CD4-positive, alpha-beta T cell (primary cell): ENCODE data around the gene LIPG. TPM values are rescaled to one million over a fixed set of nuclear protein-coding genes. Genes with fewer than 3 reads are reported as not detected.
"Not testable (repeated sequence)": the region's sequence is repeated elsewhere in the genome, so short reads cannot be mapped to it uniquely, and the experiment has no call there.

Experiments
- ATAC-seq: fragments of 200-7000 bp; cut with Tn5 transposase; one replicate; pipeline ENCODE4 v1.10.0; 2022; ENCODE audit warnings: mild to moderate bottlenecking; ENCODE audit not compliant: poor library complexity
- CTCF ChIA-PET: fragments of 350-600 bp; sonication (Branson Sonifier 250); formaldehyde crosslinking; loops from one replicate; lab custom pipeline; 2021; ENCODE audit warnings: antibody characterized with exemption, inconsistent platforms; lab: Charles Lee
- POLR2A ChIA-PET: fragments of 350-600 bp; sonication (Branson Sonifier 250); formaldehyde crosslinking; loops from one replicate; lab custom pipeline; 2021; ENCODE audit warnings: antibody characterized with exemption, inconsistent platforms; lab: Charles Lee
- DNase-seq, 14 experiments: peaks; one replicate each; pipeline ENCODE4 v3.0.0-alpha.2; 2013 to 2020; ENCODE audit warnings: mixed read lengths in 2 of 14
- H3K27ac ChIP-seq, 2 donors: one replicate each; pipeline versions ENCODE4 v1.5.1 to v1.7.0; 2013; ENCODE audit warnings: low read length in 2 of 2, low read depth in 1 of 2, mild to moderate bottlenecking in 1 of 2
- H3K27me3 ChIP-seq, 2 experiments: 1 replicate in 1 of 2; 2 replicates in 1 of 2; pipeline versions ENCODE4 v1.6.1 to v1.7.0; 2013; ENCODE audit warnings: low read length in 2 of 2, control low read depth in 1 of 2, mild to moderate bottlenecking in 1 of 2, moderate library complexity in 1 of 2; ENCODE audit not compliant: insufficient read depth in 2 of 2, control insufficient read depth in 1 of 2
- H3K36me3 ChIP-seq: one replicate; pipeline ENCODE4 v1.6.1; 2013; ENCODE audit warnings: low read length, control low read depth; ENCODE audit not compliant: insufficient read depth
- H3K4me1 ChIP-seq: one replicate; pipeline ENCODE4 v1.6.1; 2013; ENCODE audit warnings: low read length, control low read depth; ENCODE audit not compliant: insufficient read depth
- H3K4me3 ChIP-seq: one replicate; pipeline ENCODE4 v1.5.1; 2013; ENCODE audit warnings: mild to moderate bottlenecking, low read length, moderate library complexity
- H3K9me3 ChIP-seq, 2 experiments: 1 replicate in 1 of 2; 2 replicates in 1 of 2; pipeline versions ENCODE4 v1.6.1 to v1.7.0; 2013; ENCODE audit warnings: low read length in 2 of 2, mild to moderate bottlenecking in 2 of 2, control low read depth in 1 of 2, moderate library complexity in 1 of 2; ENCODE audit not compliant: control insufficient read depth in 1 of 2, insufficient read depth in 1 of 2
- H3K27ac Mint-ChIP-seq: one replicate; pipeline ENCODE4 v1.8.0; 2020; ENCODE audit warnings: mixed read lengths
- H3K27me3 Mint-ChIP-seq: one replicate; pipeline ENCODE4 v1.8.0; 2021; ENCODE audit warnings: mixed read lengths
- H3K36me3 Mint-ChIP-seq: one replicate; pipeline ENCODE4 v1.8.0; 2021; ENCODE audit warnings: low read depth, mixed read lengths
- H3K4me1 Mint-ChIP-seq: one replicate; pipeline ENCODE4 v1.8.0; 2021; ENCODE audit warnings: low read depth, mixed read lengths
- H3K4me3 Mint-ChIP-seq: one replicate; pipeline ENCODE4 v1.8.0; 2020; ENCODE audit warnings: mild to moderate bottlenecking, mixed read lengths
- H3K9me3 Mint-ChIP-seq: one replicate; pipeline ENCODE4 v1.8.0; 2020; ENCODE audit warnings: mixed read lengths
- CTCF ChIP-seq: fragments of 200-600 bp; IDR thresholded peaks from one replicate; pipeline ENCODE4 v1.8.0; 2022; ENCODE audit warnings: antibody characterized with exemption, mild to moderate bottlenecking
- intact Hi-C, 2 experiments: fragments of 100-400 bp; cut with DNase I in 1 of 2; cut with micrococcal nuclease in 1 of 2; formaldehyde crosslinking; loops; one replicate each; pipeline versions ENCODE4 v1.15.1 to v1.9.0; 2023 to 2025; cut with DNase I, micrococcal nuclease
- total RNA-seq, 174 experiments: library from RNA in 2 of 174; stranded (reverse) in 2 of 174; gene quantifications; one replicate each; pipeline ENCODE4 v1.2.3 and lab custom pipeline; 2021 to 2026

LIPG gene
- total RNA-seq, 2 experiments from 2014 or later = not detected

DNA sequence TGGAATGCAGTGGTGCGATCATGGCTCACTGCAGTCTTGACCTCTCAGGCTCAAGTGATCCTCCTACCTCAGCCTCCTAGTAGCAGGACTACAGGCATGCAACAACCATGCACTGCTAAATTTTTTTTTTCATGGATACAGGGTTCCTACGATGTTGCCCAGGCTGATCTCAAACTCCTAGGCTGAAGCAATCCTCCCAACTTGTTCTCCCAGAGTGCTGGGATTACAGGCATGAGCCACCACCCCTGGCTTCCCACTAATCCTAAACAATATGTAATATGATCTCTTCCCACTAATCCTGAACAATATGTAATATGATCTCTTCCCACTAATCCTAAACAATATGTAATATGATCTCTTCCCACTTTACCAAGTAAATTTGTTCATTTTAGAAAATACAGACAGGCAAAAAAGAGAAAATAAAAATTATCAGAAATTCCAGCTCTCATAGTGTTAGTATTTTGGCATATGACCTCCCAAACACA lies 41.2 kb upstream of the LIPG start:
- no peak overlapping the region for H3K27ac ChIP-seq
- DNase-seq (no peak), ATAC-seq (no peak)
- H3K36me3 ChIP-seq = no peaks in the 10 kb centered on the region
- no peaks in the 10 kb centered on the region for H3K9me3 Mint-ChIP-seq
- no peak overlapping the region for H3K4me3 Mint-ChIP-seq
- H3K27me3 Mint-ChIP-seq = no peaks in the 10 kb centered on the region
- no peaks in the 10 kb centered on the region for H3K27me3 ChIP-seq
- H3K9me3 ChIP-seq = no peaks in the 10 kb centered on the region
- ChIA-PET POLR2A (no interaction called here), CTCF (interaction anchor here (1.2 kb wide), 1 partner anchor 17 kb away, joined by 4 read pairs; no protein-coding TSS in a partner anchor)
- H3K4me1 Mint-ChIP-seq = no peaks in the 10 kb centered on the region
- intact Hi-C loops = no loop called here
- no peak overlapping the region for H3K4me3 ChIP-seq
- no peak overlapping the region for H3K27ac Mint-ChIP-seq
- no peaks in the 10 kb centered on the region for H3K4me1 ChIP-seq
- TF ChIP-seq CTCF = no peak
- no peaks in the 10 kb centered on the region for H3K36me3 Mint-ChIP-seq

GRCh38 chr18:49521216-49521835 lies 40.5 kb upstream of the LIPG start:
- no peaks in the 10 kb centered on the region for H3K4me1 Mint-ChIP-seq
- no peaks in the 10 kb centered on the region for H3K9me3 Mint-ChIP-seq
- Histone ChIP-seq H3K4me1 (no peaks in the 10 kb centered on the region), H3K4me3 (no peak overlapping the region), H3K9me3 (no peaks in the 10 kb centered on the region), H3K36me3 (no peaks in the 10 kb centered on the region), H3K27ac (no peak overlapping the region), H3K27me3 (no peaks in the 10 kb centered on the region)
- TF ChIP-seq CTCF = no peak
- H3K4me3 Mint-ChIP-seq = no peak overlapping the region
- intact Hi-C loops = no loop called here
- CTCF ChIA-PET = no interaction called here
- DNase-seq = no peak
- H3K36me3 Mint-ChIP-seq = no peaks in the 10 kb centered on the region
- H3K27me3 Mint-ChIP-seq = no peaks in the 10 kb centered on the region
- no peak for ATAC-seq
- POLR2A ChIA-PET = no interaction called here
- no peak overlapping the region for H3K27ac Mint-ChIP-seq

DNA sequence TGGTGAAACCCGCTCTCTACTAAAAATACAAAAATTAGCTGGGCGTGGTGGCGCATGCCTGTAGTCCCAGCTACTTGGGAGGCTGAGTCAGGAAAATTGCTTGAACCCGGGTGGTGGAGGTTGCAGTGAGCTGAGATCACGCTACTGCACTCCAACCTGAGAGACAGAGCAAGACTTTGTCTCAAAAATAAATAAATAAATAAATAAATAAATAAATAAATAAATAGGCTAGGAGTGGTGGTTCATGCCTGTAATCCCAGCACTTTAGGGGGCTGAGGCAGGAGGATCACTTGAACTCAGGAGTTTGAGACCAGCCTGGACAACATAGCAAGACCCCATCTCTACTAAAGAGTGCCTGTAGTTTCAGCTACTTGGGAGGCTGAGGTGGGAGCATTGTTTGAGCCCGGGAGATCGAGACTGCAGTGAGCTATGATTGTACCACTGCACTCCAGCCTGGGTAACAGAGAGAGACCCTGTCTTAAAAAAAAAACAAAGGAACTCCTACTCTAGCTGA lies 38.2 kb upstream of the LIPG start:
- H3K4me1 Mint-ChIP-seq, POLR2A ChIA-PET, ATAC-seq, H3K27ac ChIP-seq, H3K9me3 Mint-ChIP-seq, H3K27ac Mint-ChIP-seq, intact Hi-C loops, H3K36me3 ChIP-seq, H3K27me3 ChIP-seq, H3K9me3 ChIP-seq, CTCF ChIA-PET, H3K27me3 Mint-ChIP-seq, H3K36me3 Mint-ChIP-seq, H3K4me3 ChIP-seq, DNase-seq, H3K4me1 ChIP-seq, H3K4me3 Mint-ChIP-seq: not testable (repeated sequence)

DNA sequence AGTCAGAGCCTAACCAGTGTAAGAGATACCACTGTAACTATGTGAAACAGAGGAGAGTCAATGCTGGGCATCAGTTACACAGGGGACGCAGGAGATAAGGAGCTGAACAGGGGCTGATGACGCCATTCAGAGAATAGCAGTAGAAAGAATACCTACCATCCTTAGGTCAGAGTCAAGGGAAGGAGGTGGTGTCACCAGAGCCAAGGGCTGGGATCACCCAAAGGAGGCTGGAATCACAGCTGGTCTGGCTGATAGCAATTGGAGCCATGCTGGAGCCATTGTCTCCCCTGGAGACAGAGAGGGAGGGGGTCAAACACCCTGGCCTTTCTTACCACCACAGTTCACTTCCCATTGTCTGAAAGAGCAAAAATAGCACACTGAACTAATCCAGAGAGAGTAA lies 37.5 kb upstream of the LIPG start:
- Mint-ChIP-seq H3K27ac (no peak overlapping the region), H3K4me1 (no peaks in the 10 kb centered on the region), H3K4me3 (no peak overlapping the region), H3K9me3 (no peaks in the 10 kb centered on the region), H3K36me3 (no peaks in the 10 kb centered on the region), H3K27me3 (peaks cover 8% of the 10 kb centered on the region)
- H3K9me3 ChIP-seq = no peaks in the 10 kb centered on the region
- POLR2A ChIA-PET = no interaction called here
- no peak overlapping the region for H3K4me3 ChIP-seq
- intact Hi-C loops = no loop called here
- ATAC-seq (no peak), DNase-seq (no peak)
- no peaks in the 10 kb centered on the region for H3K27me3 ChIP-seq
- CTCF ChIA-PET = no interaction called here
- no peaks in the 10 kb centered on the region for H3K36me3 ChIP-seq
- no peak overlapping the region for H3K27ac ChIP-seq
- no peak for TF ChIP-seq CTCF
- no peaks in the 10 kb centered on the region for H3K4me1 ChIP-seq
